HL-60/S4 treated with phorbol 12-myristate 13-acetate at 8.2 ng/mL for 4 days and 3 days (cell line): ENCODE results near the gene NCAN.

Experiments
- in situ Hi-C: fragments of 300-500 bp; cut with MboI; formaldehyde crosslinking; loops from 2 replicates; pipeline ENCODE4 v1.15.0; 2022; ENCODE audit warnings: low sequenced_read_pairs

NCAN gene

DNA sequence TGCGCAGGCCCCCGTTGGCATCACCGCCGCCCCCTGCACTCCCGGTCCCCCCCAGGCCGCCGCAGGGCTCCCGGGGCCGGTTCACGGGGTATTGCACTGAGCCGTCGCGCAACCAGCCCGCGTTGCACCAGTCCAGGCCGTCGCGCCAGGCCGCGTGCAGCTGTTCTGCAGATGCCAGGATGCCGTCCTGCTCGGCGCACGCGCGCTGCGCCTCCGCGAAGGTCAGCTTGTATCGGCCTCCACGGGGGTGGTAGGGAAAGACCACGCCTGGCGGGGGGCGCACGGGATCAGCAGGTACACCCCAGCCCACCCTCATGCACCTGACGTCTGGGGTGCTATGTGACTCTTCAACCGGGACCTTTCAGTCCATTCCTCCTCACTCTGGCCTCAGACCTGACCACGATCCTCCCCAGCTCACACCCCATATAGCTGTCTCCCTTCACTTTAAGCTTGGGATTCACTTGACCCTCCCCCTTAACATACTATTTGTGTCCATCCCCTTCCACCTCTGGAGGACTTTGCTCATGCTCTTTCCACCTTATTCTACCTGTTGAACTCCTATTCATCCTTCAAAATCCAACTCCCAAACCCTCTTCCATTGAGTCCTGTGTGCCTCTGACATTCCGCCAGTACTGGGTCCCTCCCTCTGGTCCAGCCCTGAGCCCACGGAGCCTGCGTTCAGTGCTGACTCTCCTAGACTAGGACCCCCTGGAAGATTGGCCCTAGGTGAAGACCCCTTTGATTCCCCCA, 47.0 kb downstream of the NCAN start:
- in situ Hi-C loops: no loop called here

DNA sequence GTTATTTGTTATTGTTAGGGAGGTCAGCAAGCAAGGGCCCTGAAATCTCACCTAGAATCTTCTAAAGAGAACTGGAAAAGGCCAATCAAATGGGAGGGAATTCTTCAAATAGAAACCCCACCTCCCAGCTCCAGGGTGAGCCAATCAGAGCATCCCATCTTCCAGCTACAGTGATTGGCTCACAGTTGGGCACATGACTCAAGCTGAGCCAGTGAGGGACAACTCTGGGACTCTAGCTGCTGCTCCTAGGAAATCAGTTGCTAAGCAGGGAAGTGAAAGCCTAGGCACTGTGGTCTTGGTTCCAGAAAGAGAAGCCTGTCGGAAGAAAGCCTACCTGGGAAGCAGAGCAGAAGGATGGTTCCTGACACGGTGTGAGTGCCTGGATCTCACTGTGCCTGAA, 48.0 kb downstream of the NCAN start:
- in situ Hi-C loops: no loop called here

DNA sequence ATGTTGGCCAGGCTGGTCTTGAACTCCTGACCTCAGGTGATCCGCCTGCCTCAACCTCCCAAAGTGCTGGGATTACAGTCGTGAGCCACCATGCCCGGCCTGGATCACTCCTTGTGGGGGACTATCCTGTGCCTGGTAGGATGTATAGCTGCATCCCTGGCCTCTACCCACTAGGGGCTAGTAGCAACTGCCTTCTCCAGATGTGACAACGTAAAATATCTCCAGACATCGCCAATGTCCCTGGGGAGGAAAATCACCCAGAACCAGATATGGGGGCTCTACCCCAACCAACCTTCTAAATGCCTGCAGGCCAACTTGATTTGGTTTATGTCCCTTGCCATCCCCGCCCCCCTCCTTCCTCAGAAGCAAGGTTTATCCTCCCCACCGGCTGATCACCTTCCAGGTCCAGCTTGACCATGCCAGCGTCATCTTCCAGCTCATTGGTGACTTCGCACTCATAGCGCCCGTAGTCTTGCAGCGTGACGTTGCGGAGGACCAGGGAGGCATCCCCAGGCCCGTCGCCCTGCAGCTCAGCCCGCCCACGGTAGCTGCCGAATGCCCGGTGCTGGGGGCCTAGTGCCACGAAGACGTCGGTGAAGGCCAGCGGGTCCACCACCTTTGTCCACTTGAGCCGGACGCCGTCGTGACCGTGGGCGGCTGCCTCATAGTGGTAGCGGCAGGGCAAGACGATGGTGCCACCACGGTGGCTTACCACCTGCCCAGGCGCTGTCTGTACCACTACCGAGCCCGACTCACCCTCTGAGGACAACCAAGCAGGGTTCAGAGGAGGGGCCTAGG, 48.9 kb downstream of the NCAN start:
- in situ Hi-C loops: no loop called here

DNA sequence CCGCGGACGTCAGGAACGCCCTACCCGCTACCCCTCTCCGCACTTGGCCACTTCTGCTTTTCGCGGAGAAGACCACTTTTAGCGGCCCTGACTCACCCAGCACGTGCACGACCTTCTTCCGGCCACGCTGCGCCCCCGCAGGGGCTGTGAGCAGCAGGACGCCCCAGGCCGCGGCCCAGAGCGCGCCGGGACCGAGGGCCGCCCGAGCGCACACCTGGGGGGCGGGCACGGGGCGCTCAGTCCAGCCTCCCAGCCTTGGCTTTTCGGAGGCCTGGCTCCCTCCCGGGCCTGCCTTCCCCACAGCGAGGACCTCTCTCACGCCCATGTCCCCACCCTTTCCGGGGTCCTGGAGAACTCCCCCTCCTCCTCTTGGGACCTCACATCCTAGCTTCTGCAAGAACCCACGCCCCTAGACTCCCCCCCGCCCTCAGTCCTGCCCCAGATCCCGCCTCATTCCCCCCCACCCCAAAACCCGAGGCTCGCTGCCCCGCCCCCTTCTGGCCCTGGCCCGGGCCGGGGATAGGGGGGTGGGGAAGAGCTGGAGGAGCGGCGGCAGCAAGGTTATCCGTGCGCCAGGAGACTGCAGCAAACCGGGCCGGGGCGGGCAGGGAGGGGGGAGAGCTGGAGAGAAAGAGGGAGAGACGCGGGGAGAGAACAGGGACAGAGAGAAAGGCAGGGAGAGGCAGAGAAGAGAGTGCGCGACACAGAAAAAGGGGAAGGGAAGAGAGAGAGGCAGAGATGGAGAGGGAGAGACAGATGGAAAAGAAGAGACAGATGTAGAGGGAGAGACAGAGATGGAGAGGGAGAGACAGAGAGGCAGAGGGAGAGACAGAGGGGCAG, 49.8 kb downstream of the NCAN start:
- in situ Hi-C loops: no loop called here

DNA sequence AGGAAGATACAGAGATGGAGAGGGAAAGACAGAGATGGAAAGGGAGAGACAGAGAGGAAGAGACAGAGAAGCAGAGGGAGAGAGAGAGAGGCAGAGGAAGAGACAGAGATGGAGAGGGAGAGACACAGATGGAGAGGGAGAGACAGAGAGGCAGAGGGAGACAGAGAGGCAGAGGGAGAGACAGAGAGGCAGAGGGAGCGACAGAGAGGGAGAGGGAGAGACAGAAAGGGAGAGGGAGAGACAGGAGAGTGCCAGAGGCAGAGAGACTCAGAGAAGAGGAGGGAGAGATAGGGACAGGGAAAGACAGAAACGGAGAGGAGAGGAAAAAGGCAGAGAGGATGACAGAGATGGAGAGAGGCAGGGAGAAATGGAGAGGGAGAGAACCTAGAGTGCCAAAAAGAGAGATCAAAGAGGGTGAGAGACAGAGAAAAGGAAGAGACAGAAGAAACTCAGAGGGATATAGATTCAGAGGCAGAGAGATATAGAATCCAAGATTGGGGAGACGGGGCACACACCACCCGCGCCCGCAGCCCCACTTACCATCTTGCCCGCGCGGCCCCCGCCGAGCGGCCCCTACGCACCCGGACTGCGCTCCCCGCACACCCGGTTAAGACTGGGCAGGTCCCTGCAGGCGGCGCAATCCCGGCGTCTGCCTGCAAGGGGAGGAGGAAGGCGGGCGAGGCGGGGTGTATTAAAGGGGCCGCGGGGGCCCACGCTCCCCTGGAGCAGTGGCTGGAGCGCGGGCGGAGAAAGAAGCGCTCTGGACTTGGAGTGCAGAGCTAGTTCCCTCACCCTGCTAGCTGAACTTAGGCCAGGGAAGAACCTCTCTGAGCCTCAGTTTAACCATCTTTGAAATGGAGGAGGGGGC, 50.7 kb downstream of the NCAN start:
- in situ Hi-C loops: no loop called here

DNA sequence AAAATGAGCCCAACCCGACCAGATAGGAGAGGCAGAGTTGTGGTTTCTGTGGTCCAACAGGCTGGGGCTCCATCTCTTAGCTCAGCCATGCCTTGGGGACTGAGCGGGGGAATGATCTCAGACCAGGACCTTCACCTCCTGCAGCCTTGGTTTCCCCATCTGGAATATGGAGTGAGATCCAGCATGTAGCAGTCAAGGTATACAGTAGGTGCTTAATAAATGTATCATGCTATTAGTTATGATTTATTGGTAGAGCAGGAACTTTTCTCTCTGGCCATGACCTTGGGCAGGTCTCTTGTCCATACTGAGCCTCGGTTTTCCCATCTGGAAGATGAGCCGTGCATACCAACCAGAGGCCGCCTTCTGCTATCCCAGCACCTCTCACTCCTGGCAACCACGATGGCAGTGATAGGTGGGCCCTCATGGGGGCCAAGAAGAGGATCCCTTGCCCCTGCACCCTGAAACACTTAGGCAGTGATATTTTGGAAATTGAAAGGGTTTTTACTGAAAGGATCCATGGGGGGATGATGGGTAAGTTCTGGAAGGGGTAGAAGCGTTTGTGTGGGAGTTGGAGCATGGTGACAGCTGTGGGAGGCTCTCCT, 52.2 kb downstream of the NCAN start:
- in situ Hi-C loops: no loop called here

DNA sequence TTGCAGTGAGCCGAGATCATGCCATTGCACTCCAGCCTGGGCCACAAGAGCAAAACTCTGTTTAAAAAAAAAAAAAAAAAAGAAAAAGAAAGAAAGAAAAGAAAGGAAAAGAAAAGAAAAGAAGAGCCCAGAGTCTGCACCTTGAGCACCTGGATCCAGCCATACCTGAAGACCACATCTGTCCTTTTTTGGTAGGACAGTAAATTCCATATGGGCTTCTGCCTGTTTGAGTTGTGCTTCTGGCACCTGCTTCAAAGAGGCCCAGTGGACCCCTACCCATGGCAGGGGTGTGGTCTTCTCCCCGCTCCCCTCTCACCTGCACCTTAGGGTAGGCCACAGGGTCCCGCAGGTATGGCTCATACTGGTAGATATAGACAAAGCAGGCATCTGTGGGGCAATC, 55.5 kb downstream of the NCAN start:
- in situ Hi-C loops: no loop called here

DNA sequence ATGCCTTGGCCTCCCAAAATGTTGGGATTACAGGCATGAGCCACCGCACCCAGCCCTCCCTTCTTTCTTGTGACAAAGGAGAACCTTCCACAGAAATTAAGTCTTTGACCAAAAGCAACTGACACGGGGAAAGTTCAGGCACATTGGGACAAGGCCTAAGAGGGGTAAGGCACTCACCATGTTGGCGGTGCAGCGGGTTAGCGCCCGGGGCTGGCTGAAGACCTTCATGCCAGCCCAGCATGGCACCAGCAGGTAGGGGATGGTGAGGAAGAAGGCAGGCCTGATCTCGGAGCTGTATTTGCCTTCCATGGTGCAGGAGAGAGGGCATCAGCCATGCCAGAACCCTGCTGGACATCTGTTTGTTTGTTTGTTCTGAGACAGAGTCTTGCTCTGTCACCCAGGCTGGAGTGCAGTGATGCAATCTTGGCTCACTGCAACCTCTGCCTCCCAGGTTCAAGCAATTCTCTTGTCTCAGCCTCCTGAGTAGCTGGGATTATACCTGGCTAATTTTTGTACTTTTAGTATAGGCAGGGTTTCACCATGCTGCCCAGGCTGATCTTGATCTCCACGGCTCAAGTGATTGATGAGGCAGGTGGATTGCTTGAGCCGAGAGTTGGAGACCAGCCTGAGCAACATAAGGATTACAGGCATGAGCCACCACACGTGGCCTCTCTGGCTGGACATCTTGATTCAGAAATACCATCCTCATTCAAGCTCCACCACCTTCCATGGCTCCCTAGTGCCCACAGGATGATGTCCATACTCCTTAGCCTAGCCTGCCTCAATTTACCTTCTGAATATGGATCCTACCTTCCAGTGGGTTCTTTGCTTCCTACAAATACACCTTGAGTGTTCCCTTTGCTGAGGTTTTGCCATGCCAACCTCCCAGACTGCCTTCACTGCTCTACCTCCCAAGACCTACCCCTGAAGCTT, 57.0 kb downstream of the NCAN start:
- in situ Hi-C loops: no loop called here

DNA sequence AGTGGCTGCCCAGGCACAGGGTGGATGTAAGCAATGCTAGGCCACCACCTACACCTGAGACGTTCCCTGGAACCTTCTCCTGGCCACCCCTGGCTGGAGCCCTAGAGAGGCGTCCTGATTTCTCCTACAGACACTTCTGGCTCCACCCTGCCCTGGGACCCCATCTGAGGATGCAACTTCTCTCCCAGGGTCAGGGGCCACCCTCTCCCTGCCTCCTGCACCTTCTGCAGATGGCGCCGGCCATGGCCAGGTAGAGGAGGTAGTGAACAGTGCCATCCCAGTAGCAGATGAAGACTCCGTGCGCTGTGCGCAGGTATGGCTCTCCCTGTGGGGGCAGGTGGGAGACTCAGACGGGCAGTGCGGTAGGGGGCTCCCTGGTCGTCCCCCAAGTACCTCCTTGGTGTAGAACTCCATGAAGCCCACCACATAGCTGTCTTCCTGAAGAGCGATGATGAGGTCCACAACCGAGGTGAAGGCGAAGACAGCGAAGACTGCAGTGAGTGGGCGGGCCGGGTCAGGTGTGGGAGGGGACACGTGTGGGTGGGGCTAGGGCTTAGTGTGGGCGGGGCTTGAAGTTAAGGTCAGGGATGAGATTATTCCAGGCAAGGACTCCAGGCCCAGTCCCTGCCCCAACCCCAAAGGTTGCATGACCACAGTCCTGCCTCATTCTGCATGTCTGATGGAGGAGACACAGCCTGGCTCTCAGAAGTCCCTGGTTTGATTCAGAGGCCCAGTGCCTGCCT, 58.4 kb downstream of the NCAN start:
- in situ Hi-C loops: no loop called here

DNA sequence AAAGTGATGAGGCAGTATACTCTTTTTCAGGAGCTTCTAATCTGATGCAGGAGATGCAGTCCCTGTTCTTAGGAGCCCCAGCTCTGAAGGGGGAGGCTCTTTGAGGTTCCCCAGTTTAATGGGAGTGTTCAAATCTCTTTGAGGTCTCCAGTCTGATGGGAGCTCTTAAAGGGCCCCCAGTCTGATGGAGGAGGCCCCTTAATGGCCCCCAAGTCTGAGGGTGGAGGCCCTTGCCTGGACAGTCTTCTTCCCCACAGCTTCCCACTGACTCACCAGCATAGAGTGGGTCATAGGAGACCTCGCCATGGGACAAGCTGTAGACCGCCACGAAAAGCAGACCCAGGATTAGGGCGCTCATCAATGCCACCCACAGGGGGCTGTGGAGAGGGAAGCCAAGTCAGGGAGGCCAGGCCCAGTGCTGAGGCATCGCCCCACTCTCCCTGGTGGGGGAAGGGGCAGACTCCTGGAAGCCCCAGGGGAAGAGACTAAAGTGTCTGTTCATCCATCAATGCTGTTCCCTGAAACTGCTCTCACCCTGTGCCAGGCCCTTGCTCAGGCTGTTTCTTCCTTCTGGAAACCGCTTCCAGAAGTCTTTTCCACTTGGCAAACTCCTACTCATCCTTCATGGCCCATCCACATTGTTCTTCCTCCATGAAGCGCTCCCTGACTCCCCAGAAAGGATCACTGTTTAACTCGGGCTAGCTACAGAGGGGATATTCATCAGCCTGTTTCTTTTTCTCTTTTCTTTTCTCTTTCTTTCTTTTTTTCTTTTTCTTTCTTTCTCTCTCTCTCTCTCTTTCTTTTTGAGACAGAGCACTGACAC, 59.2 kb downstream of the NCAN start:
- in situ Hi-C loops: no loop called here

DNA sequence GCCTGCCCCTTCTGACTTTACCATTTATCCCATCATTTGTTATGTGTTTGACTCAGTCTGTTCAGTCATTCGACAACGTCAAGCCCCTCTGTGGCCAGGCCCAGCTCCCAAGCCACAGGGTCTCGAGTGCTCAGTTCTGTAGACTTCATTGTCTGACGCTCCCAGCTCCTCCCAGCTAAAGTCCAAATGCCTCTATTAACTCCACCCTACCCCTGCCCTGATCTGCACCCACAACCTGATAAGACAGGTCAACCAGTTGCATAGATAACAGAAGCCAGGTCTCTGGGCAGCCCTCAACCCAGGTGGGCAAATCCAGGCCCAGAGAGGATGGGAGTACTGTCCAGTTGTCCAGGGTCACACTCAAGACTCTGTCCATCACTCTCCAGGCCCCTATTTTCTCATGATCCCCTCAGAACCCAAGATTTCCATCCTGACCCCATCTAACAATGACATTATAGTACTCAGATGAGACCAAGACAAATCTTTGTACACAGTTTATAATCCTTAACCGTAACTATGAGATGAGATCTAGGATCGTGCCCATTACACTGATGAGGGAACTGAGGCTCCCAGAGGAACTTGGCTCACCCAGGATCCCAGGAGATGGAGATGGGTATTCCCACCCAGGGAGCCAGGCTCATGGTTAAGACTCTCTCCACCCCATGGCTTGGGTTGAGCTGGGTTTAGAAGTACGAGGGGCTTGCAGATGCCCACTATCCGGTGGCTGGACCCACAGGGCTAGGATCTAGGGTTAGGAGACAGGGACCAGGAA, 60.3 kb downstream of the NCAN start:
- in situ Hi-C loops: no loop called here

DNA sequence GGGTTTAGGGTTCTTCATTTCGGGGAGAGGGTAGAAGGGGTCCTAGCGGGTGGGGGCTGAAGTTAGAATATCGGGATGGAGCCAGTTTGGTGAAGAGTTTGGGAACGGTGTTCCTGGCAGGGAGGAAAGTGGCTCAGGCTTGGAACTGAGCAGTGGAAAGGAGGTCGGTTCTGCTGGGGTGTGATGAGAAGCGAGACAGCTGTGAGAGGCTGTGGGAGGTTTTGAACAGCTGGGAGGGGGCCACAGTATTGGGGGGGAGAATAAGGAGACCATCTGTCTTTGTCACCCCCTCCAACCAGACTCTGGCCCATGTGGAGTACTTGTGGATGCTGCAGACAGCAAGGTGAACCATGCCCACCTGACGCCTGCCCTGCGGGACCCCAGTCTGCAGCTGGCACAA, 62.4 kb downstream of the NCAN start:
- in situ Hi-C loops: no loop called here

DNA sequence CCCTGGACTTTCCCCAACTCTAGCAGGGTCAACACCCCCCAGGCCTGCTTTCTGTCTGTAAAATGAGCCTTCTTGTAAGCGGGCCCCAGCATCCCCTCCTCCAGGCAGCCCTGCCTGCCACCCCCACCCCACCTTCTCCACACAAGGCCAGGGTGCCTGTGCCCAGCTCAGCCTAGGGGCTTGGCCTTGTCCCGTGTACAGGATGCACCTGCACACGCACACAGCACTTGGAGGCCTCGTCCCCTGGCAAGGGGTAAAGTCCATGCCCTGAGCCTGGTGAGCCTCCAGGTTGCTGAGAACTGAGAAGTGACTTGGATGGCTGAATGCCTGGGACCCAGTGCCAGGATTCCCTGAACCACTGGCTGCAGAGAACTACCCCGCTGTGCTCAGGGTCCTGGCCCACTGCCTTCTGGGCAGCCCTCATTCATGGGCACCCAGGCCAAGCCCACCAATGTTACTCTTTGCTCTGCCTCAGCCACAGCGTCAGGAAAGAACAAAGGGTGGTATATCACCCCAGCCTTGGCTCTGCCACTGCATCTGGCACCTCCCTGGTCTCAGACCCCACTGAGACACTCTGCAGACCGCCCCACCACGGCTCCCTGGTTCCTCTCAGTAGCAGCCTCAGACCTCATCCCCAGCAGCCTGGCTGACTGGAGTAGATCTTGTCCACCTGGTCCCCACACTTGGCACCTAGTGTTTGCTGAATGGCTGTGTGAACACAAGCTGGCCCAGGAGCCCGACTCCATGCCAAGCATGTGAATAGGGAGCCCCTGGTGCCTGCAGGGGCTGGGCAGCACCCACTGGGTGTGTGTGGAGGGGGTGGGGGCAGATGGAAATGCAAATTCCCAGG, 63.2 kb downstream of the NCAN start:
- in situ Hi-C loops: no loop called here

DNA sequence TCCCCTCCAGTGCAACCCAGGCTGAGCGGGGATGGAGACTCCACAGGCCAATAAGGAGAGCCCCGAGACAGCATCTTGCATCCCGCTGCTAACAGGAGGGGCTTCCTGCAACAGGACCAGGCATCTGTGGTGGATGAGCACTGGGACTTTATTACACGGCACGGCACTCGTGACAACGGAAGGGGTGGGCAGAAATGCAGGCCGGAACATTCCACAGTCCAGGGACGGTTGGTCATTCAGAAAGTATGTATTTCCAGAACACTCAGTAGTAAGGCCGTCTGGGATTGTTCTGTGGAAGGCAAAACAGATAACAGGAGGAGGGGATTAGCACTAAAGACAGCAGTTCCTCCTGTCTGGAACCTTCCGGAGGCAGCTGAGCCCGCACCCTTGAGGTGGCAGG, 64.6 kb downstream of the NCAN start:
- in situ Hi-C loops: no loop called here

DNA sequence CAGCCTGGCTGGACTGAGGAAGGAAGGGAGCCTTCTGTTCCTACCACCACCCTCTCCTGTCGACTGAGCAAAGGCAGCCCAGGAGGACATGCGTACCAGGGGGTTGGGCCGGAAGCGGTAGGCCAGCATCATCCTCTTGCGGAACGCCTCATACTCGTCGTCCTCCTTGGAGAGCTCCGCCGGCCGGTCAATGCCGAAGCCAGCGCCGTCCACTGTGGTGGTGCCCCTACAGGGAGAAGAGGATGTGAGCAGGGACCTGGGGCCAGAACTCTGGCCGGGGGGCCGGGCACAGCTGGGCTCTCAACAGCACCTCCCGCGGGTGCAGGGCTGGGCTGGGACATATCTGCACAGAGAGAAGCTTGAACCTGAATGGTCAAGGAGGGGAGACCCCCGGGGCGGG, 65.1 kb downstream of the NCAN start:
- in situ Hi-C loops: no loop called here

DNA sequence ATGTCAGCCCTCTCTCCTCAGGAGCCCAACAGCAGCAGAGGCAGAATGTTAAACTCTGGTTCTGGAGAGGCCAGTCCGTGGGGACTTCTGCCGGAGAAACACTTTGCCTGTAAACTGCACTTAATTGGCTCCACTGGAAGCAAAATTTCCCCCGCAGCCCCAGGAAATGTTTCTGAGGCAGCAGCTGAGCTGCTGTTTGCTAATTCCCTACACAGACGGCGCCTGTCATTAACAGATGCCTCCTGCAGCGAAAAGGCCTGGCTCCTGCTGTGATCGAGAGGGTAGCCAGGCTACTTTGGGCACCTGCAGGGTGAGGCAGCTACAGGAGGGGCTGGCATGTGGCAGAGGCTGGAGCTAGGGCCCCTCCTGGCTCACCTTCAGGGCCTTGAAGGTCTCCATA, 66.6 kb downstream of the NCAN start:
- in situ Hi-C loops: no loop called here
